SK-MEL-5 (cell line): Measurements from ENCODE around the gene VWA2. TPM values are rescaled to one million over a fixed set of nuclear protein-coding genes. Genes with fewer than 3 reads are reported as not detected.

Experiments
- DNase-seq: peaks from one replicate; pipeline ENCODE4 v3.0.0-alpha.2; 2016; ENCODE audit warnings: low read depth, low spot score
- in situ Hi-C: cut with HindIII; loops from 2 replicates; pipeline ENCODE4 v1.10.0; 2016; ENCODE audit warnings: low sequenced_read_pairs, high pct_unique_total_duplicates, low pct_unique_long_range_greater_than_20kb
- polyA plus RNA-seq, 2 experiments: library from polyadenylated mRNA; depleted of rRNA; stranded (reverse); fragments of >200 nt; gene quantifications; 2 replicates each; pipeline ENCODE4 v1.2.3, GENCODE V29; 2015
- total RNA-seq: library from RNA; depleted of rRNA; stranded (reverse); fragments of >200 nt; shearing (Covaris generic); gene quantifications from 2 replicates; pipeline ENCODE4 v1.2.3, GENCODE V29; 2014; rRNA removed

VWA2 gene, protein sequence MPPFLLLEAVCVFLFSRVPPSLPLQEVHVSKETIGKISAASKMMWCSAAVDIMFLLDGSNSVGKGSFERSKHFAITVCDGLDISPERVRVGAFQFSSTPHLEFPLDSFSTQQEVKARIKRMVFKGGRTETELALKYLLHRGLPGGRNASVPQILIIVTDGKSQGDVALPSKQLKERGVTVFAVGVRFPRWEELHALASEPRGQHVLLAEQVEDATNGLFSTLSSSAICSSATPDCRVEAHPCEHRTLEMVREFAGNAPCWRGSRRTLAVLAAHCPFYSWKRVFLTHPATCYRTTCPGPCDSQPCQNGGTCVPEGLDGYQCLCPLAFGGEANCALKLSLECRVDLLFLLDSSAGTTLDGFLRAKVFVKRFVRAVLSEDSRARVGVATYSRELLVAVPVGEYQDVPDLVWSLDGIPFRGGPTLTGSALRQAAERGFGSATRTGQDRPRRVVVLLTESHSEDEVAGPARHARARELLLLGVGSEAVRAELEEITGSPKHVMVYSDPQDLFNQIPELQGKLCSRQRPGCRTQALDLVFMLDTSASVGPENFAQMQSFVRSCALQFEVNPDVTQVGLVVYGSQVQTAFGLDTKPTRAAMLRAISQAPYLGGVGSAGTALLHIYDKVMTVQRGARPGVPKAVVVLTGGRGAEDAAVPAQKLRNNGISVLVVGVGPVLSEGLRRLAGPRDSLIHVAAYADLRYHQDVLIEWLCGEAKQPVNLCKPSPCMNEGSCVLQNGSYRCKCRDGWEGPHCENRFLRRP
- total RNA-seq: not detected in 2 replicates
- not detected in 2 replicates for polyA plus RNA-seq (2015; cell fraction: cytosol; rRNA removed)
- not detected in 2 replicates for polyA plus RNA-seq (2015; cell fraction: nucleus; rRNA removed)

DNA sequence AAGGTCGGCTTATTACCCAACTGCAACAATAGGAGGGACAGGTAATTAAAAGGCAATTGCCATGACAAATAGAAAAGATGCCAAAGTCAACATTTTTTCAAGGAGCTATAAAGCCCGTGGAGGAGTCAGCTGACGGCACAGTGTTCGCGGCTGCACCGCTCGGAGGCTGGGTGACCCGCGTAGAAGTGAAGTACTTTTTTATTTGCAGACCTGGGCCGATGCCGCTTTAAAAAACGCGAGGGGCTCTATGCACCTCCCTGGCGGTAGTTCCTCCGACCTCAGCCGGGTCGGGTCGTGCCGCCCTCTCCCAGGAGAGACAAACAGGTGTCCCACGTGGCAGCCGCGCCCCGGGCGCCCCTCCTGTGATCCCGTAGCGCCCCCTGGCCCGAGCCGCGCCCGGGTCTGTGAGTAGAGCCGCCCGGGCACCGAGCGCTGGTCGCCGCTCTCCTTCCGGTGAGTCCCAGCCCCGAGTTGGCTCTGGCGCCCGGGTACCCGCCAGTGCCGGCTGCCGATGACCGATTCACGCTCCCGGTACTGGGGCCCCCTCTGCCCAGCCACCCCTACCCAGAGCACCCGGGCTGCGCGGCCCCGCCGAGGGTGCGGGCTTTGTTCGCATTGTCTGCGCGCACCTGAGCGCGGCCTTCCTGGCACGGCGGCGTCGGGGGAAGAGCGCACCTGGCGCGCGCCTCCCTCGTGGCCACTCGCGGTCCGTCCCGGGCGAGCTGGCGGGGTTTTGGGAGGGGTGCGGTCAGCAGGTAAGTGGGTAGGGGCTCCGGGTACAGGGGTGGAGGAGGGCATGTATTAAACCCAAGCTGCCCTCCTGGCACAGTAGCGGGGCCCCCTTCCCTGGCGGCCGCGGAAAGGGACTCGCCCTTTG, at the start of gene VWA2:
Gene VWA2 (plus strand): TSS at position 138 of the 877 bp plus-strand sequence. CDS start 9,460 bp downstream, outside the sequence.
- in situ Hi-C loops: no loop called here

DNA sequence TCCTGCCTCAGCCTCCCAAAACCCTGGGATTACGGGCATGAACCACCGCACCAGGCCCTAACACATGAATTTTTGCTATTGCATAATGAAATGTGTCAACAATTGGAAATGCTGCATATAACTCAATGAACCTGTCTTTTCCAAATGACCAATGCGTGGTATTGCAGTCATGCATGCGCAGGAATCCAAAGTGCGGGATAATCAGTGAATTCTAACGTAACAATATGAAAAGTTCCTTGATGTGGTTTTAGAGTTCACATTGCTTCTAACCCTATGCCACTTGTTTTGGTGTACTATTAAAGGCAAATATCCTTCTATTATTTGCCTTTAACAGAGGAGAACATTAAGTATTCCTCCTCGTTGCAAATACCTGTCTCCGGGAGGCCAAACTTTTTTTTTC, 49.4 kb upstream of the VWA2 start:
- in situ Hi-C loops: no loop called here
- no peak for DNase-seq

More for the DNA sequence above, at the start of gene VWA2:
- DNase-seq: no peak

DNA sequence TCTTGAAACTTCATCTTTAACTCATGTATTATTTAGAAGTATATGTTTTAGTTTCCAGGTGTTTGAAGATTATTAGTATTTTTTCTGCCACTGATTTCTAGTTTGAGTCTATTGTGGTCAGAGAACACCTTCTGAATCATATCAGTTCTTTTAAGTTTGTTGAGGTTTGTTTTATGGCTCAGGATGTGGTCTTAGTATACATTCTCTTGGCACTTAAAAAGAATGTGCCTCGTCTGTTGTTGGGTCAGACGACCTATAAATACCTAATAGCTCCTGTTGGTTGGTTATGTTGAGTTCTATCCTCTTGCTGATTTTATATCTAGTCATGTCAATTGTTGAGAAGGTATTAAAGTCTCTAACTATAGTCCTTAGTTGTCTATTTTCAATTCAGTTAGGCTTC, 44.0 kb upstream of the VWA2 start:
- no peak for DNase-seq

DNA sequence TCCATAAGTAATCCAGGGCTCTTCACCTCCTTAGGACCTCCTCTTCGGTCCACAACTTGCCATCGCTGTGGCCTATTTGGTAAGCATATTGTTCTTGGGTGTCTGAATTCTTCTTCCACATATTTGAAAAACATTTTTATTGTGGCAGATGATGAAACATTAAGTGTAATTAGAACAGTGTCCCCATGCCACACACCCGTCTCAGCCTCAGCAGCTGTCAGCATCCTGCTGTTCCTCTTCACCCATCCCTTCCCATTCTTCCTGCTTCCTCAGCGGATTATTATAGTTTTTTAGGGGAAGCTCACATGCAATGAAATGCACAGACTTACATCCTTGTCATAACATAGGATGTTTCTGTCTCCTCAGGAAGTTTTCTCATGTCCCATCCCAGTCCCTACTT, 39.8 kb upstream of the VWA2 start:
- no peak for DNase-seq
- in situ Hi-C loops: no loop called here

More for the DNA sequence above, 44.0 kb upstream of the VWA2 start:
- in situ Hi-C loops: no loop called here

DNA sequence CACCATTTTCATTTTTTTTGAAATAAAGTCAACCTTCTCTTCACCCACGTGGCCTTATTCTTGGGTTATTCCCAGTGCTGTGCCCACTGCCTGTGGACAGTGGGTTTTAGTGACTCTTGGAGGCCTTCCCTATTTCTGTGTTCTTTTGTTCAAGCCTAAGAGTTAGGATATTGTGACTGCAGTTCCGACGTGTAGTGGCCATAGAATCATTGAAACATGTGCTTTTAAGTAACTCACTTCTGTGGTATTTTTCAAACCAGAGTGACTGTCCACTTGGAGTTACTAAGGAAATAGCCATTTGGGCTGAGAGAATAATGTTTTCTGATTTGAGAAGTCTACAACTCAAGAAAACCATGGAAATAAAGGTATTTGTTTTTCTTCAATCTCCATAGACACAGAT, 36.2 kb upstream of the VWA2 start:
- in situ Hi-C loops: no loop called here
- no peak for DNase-seq

DNA sequence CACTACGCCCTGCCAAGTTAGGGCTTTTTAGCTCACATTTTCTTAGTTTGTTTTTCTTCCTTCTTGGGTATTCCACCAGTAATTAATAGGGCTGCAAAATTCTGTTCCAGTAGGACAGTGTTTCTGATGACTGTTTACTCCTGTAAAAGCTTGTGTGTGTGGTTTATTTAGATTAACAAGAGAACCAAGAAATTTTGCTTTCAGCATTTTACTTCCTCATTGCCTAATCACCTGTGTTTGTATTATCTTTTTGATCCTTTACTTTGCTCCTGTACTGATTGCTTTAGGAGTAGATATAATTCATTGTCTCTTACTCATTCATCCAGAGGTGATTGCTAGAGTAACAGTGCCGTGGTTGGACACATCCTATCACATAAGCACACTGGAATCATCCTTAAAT, 32.2 kb upstream of the VWA2 start:
- in situ Hi-C loops: no loop called here
- DNase-seq: no peak

DNA sequence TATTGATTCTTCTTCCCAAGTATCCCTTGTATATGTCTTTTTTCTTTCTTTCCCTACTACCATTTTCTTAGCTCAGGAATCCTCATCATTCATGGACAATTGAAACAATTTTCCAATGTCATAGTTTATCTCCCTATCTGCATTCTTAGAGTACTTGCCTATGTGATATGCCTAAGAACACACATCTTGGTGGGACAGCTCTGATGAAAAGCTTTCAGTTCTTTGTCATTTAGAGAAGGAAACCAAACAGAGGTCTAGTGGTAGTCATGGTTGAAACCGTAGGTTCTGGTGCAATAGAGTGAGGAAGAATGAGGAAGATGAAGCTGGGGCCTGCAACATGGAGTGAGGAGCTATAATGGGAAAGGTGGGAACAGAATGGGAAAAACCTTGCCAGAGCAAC, 31.7 kb upstream of the VWA2 start:
- in situ Hi-C loops: no loop called here
- no peak for DNase-seq

DNA sequence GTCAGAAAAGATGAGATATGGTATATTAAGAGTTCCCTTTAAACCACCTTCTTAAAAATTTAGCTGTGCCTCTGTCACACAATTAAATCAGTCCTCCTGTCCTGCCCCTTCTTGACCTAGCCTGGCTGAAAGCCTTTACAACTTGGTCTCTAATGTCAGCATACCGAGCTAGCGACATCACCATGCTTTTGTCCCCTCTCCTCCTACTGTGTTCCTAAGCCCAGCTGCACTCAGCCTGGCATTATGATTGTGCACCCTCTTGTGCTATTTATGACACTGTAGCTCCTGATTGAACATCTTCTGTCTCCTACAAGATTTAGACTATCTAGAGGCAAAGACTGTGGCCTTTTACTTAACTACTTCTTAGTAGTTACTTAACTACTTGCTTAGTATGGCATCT, 30.7 kb upstream of the VWA2 start:
- in situ Hi-C loops: no loop called here
- DNase-seq: no peak

DNA sequence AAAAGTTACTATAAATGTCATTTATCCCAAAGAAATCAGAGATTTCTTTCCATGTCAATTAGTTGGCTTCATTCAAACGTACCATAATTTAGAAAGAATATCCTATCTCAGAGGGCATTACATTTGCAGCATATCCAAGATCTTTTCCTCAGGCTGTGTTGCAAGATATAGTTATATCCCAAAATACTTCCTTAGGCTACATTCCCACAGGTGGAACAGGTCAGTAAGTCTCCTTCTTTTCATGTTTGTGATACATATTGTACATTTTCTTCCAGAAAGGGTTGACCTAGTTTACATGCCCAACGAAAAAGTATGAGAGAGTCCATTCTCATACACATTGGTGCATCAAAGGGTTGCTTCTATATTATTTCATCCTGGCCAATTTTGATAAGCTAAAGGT, 26.9 kb upstream of the VWA2 start:
- in situ Hi-C loops: no loop called here

DNA sequence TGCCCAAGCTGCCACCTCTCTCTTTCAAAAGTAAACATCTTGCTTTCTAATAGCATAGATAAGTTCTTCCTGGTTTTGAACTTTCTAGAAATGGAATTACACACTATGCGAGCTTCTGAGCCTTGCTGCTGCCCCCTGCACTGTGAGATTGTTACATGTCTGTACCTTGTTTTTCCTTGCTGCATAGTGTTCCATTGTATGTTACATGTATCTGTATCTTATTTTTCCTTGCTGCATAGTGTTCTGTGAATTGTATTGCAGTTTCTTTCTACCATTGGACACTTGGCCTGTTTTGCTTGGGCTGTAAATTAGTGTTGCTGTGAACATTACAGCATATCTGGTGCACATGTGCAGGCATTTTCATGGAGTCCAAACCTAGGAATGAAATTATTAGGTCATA, 24.0 kb upstream of the VWA2 start:
- in situ Hi-C loops: no loop called here
- DNase-seq: no peak

More for the DNA sequence above, 26.9 kb upstream of the VWA2 start:
- DNase-seq: no peak

DNA sequence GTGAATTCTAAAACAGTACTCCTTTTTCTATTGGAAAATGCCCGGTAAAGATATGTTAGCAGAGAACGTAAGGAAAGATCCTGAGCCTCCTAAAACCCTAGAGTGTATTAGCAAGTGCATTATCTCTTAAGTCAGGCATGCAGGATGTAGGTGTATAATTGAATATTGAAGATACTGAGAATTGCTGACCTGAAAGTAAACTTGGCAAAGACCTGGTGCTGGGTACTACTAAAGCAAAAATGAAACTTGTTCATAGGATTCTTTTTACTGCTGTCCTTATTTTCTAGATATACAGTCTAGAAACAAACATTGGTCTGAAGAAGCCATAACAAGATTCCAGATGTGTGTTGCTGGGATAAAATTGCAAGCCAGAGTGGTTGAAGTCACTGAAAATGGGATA, 18.8 kb upstream of the VWA2 start:
- in situ Hi-C loops: no loop called here
- DNase-seq: no peak

DNA sequence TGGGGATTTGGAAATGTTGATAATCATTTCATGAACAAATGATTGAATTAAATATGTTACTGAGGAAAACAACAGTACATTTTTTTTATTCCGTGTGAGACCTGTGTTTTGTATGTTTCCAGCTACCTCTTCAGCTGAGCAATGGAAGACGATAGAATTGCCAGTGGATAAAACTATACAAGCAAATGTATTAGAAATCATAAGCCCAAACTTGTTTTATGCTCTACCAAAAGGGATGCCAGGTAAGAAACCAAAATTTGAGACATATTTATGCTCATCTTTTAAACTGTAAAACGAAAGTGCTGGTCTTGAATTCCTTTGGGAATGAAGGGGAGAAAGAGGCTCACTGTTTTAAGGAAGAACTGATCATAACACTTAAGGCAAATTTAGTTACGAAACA, 17.8 kb upstream of the VWA2 start:
- DNase-seq: no peak
- in situ Hi-C loops: no loop called here

DNA sequence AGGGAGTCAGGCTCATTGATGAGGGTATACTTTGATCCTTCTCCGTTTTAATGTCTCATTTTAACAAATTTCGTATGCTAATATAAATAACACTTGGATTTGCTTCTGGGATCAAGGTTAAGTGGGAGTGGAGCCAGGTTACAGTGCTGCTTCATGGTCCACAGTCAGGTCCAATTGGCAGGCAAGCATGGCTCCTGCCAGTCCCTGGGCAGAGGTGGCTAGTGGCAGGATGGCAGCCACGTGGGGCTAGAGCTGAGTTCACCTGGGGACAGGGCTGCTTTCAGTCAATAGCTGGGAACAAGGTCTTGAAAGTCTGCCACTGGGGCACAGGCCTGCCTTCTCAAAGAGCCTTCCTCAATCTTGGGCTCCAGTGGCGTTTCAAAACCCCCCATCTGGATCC, 16.0 kb upstream of the VWA2 start:
- in situ Hi-C loops: no loop called here
- DNase-seq: no peak

DNA sequence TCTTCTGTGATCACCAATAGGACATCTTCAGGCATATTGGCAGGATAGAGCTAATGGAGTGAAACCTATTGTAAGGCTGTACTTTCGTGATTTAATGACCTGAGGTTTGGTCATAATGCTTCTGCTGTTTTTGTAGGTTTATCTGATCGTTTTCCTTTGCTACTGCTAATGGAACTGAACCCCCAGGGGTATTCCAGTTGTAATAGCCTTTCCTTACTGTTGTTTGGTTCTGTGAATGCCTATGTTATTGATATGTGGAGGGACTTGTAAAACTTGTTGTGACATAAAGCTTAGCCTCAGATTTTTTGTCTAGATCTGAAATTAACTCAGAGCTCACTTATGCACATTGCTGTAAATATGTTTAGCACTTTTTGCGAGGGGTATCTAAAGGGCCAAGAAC, 10.9 kb upstream of the VWA2 start:
- DNase-seq: no peak
- in situ Hi-C loops: no loop called here

DNA sequence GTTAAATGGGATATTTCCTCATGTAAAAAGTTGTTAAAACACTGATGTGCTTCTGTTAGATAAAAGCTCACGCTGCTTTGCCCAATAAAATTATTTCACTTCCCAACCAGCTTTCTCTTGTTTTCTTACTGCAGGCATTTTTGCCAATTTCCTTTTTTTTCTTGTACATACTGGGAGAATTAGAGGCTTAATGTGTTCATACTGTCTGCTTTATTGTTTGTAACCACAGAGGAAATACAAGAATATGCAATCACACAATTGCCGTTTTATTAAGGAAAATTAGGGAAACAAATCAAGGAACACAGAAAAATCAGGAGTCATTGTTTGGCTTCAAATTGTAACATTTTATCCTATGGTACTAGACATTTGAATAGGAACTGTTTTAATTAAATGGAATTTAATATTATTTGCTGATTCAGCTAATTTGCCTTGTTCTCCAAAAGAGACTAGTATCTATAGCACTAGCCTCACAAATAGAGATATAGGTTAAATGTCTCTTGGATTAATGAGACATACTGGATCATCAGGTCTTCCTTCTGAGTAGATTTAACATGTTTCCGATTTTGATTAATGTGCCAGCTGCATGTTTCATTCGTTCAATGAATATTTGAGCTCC, 6.4 kb upstream of the VWA2 start:
- DNase-seq: no peak
- in situ Hi-C loops: no loop called here

DNA sequence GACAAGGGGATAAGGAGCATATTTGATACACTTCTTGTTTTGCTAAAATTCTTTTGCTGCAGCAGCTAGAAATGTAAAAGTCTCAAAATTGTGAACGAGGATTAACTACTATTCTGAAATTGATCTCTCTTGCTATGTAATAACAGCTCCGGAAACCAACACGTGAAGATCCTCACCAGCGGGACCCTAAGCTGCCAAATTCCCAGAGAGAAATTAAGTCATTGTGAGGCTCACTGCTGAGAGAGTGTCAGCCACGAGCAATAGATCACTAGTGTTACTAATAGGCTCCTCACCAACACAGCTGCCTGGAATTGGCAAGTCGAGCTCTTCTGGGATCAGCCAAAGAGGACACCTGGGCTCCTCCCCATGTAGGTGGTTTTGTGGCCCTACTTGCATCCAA, 5.6 kb upstream of the VWA2 start:
- no peak for DNase-seq
- in situ Hi-C loops: no loop called here

DNA sequence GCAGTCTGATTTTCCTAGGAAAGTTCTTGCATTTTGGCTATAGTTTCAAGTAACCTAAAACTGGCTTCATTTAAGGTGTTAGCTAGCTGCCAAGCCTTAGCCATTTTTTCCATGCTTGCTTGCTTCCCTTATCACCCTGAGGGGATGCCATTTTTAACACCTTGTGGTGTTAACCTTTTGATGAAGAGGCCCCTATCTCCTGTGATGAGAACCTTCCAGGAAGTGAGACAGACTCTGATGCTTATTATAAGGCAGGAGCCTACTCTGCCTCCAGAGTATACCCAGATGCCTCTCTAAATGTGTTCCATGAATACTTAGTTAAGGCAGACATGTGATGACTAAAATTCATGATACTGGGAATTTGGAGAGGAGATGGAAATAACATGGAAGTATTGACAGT, 4.9 kb upstream of the VWA2 start:
- in situ Hi-C loops: no loop called here
- no peak for DNase-seq

DNA sequence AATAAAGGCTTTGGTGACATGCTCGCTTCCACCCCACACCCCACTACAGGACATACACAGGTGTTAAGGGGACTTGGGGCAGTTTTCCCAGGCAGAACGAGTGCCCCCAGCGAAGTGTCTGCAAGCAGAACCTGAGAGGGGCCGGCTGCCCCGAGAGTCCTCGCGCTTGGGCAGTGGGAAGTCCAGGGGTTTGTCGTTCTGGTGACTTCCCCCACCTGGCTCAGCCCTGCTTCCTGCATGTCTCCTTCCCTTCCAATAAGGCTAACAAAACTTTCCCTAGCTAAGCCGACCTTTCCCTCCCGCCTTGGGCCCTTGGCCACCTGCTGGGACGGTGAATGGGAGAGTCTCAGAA, 916 bp downstream of the VWA2 start:
- in situ Hi-C loops: no loop called here
- no peak for DNase-seq
